AG09309 (cell line): ENCODE results near the gene DENND2C.

Experiments
- DNase-seq: peaks from one replicate; pipeline ENCODE4 v3.0.0-alpha.2; 2010; ENCODE audit warnings: low read depth
- H3K4me3 ChIP-seq: 2 replicates; pipeline ENCODE4 v1.5.1; 2011; ENCODE audit warnings: mild to moderate bottlenecking, low read depth, low read length, moderate library complexity; ENCODE audit not compliant: control insufficient read depth
- CTCF ChIP-seq: IDR thresholded peaks from 2 replicates; pipeline ENCODE4 v1.5.1; 2011; ENCODE audit warnings: mild to moderate bottlenecking, low read depth, low read length, inconsistent platforms; ENCODE audit not compliant: insufficient read depth, control insufficient read depth; ENCODE audit errors: missing control alignments

Gene DENND2C

GRCh38 chr1:114545315-114545714 lies 124.5 kb downstream of the DENND2C start:
- TF ChIP-seq CTCF = no peak
- H3K4me3 ChIP-seq = no peak overlapping the region
- no peak for DNase-seq

GRCh38 chr1:114540821-114541220 lies 129.0 kb downstream of the DENND2C start:
- no peak for DNase-seq
- TF ChIP-seq CTCF = no peak
- no peak overlapping the region for H3K4me3 ChIP-seq

GRCh38 chr1:114540272-114540671 lies 129.6 kb downstream of the DENND2C start:
- no peak for TF ChIP-seq CTCF
- H3K4me3 ChIP-seq = no peak overlapping the region
- no peak for DNase-seq

- no peak overlapping the region for H3K4me3 ChIP-seq
- DNase-seq = no peak
- no peak for TF ChIP-seq CTCF
These were observed 133.8 kb downstream of the DENND2C start for GRCh38 chr1:114536043-114536442.

- H3K4me3 ChIP-seq = no peak overlapping the region
- DNase-seq = no peak
- TF ChIP-seq CTCF = no peak
These were observed 134.4 kb downstream of the DENND2C start for GRCh38 chr1:114535401-114535800.
